B cell (primary cell): ENCODE data around the gene ARHGAP29.

Source experiments
- CTCF ChIP-seq: fragments of 200-600 bp; IDR thresholded peaks from one replicate; pipeline ENCODE4 v1.8.0; 2022; ENCODE audit warnings: antibody characterized with exemption, mild to moderate bottlenecking
- EZH2 ChIP-seq: IDR thresholded peaks from 2 replicates; pipeline ENCODE4 v1.6.1; 2012; ENCODE audit warnings: borderline replicate concordance, low read depth, mild to moderate bottlenecking, moderate library complexity, low read length; ENCODE audit not compliant: insufficient read depth, poor library complexity, severe bottlenecking

- TF ChIP-seq CTCF (no peak), EZH2 (no peak)
Measured at GRCh38 chr1:94144836-94145235, 92.5 kb downstream of the ARHGAP29 start.
